ENCODE data around the gene TFPT. TPM values are rescaled to one million over a fixed set of nuclear protein-coding genes. Genes with fewer than 3 reads are reported as not detected.
A peak's percentile ranks its signal among the peaks of the same experiment; 100 is the strongest.

Gene TFPT
- total and polyA plus RNA-seq, 3 experiments from 2014 or later: 25.0 to 33.1 (median 32.9) TPM

DNA sequence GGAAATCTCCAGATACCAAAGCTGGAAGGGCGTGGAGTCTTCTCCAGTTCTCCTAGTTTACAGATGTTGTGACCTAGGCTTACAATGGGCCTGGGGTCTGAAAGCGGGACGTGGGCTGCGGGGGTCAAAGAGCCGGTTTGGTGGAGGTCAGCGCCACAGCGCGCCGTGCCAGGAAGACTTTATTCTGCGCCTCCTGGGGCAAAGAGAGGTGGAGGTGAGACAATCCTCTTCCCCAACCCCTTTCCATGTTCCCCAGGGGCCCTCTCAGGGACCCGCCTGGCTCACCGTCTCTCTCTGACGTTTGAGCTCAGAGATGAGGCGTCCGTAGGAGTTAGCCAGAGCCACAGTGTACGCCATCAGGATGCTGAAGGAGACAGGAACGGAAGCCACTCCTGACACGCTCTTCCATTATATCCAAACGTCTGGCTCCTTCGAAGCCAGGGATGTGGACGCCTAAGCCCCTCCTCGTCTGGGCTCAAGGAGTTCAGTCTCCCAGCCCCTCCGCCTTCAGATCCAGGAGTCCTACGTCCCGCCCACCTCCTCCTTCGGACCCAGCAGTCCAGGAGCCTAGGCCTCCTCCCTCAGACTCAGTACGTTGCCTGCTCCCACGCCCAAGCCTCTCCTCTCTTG, 44.8 kb upstream of the TFPT start:
- H3K9me3 Mint-ChIP-seq: no peaks in the 10 kb centered on the region
- H3K4me3 Mint-ChIP-seq: peak overlapping the region; percentile 89 to 100 (median 99)
- ChIA-PET POLR2A (interaction anchor here (0.6 to 3.6 kb wide), 6 partner anchors 23 to 50 kb away, joined by 4 to 54 read pairs (median 12); partner anchors contain the start of genes CNOT3, MBOAT7, PRPF31 and RPS9), CTCF (interaction anchor here (0.8 to 2.9 kb wide), 5 partner anchors 8 to 72 kb away, joined by 3 to 17 read pairs (median 3); partner anchors contain the start of genes CNOT3 and MBOAT7)
- peaks cover 4 to 7% of the 10 kb centered on the region in 2 donors for H3K27me3 Mint-ChIP-seq
- peaks cover 15% of the 10 kb centered on the region for H3K36me3 ChIP-seq (ENCODE audit: insufficient read depth, low read length)
- H3K27ac ChIP-seq (ENCODE audit: low read depth, low read length): peak overlapping the region; percentile 84
- peak overlapping the region; percentile 85 to 100 (median 99) for H3K27ac Mint-ChIP-seq
- no peaks in the 10 kb centered on the region for H3K9me3 ChIP-seq (ENCODE audit: low read length)
- DNase-seq: no peak
- peaks cover 52 to 74% (median 71%) of the 10 kb centered on the region in 3 donors for H3K4me1 Mint-ChIP-seq
- no peaks in the 10 kb centered on the region for H3K27me3 ChIP-seq (ENCODE audit: insufficient read depth, low read length, poor library complexity, severe bottlenecking)
- H3K36me3 Mint-ChIP-seq: peaks cover 0 to 44% (median 5%) of the 10 kb centered on the region in 3 donors
- H3K4me3 ChIP-seq (ENCODE audit: low read length): peak overlapping the region; percentile 93
- peaks cover 68% of the 10 kb centered on the region for H3K4me1 ChIP-seq (ENCODE audit: insufficient read depth, low read length)

- Histone ChIP-seq H3K4me1 (ENCODE audit: insufficient read depth, low read length) (peaks cover 75% of the 10 kb centered on the region), H3K36me3 (ENCODE audit: insufficient read depth, low read length) (peaks cover 20% of the 10 kb centered on the region), H3K27me3 (ENCODE audit: insufficient read depth, low read length, poor library complexity, severe bottlenecking) (no peaks in the 10 kb centered on the region), H3K27ac (ENCODE audit: low read depth, low read length) (peak within 1 kb of the TSS; percentile 85), H3K9me3 (ENCODE audit: low read length) (no peaks in the 10 kb centered on the region), H3K4me3 (ENCODE audit: low read length) (peak within 1 kb of the TSS; percentile 93)
- CTCF ChIA-PET: interaction anchor here (0.8 to 2.9 kb wide), 7 partner anchors 9 to 44 kb away, joined by 3 to 17 read pairs (median 3); partner anchors contain the start of genes CNOT3, MBOAT7, PRPF31 and TFPT
- H3K27me3 Mint-ChIP-seq: peaks cover 4 to 6% of the 10 kb centered on the region in 2 donors
- H3K4me1 Mint-ChIP-seq: peaks cover 57 to 76% (median 73%) of the 10 kb centered on the region in 3 donors
- peaks cover 5 to 51% (median 10%) of the 10 kb centered on the region in 3 donors for H3K36me3 Mint-ChIP-seq
- peak; percentile 96 to 100 (median 99) for DNase-seq
- H3K4me3 Mint-ChIP-seq: peak within 1 kb of the TSS; percentile 89 to 100 (median 99)
- H3K9me3 Mint-ChIP-seq: no peaks in the 10 kb centered on the region
- H3K27ac Mint-ChIP-seq: peak within 1 kb of the TSS; percentile 92 to 100 (median 99)
- POLR2A ChIA-PET: interaction anchor here (1.1 to 3.6 kb wide), 6 partner anchors 22 to 302 kb away, joined by 3 to 54 read pairs (median 11); partner anchors contain the start of genes CNOT3, MBOAT7, PRPF31 and RPS9
These were observed 44.1 kb upstream of the TFPT start, which contains the start of gene LENG1 for GRCh38 chr19:54159352-54160181. TSS of gene LENG1 (minus strand) at chr19:54159721. CDS start at chr19:54159695, 26 bp downstream.

- Histone ChIP-seq H3K36me3 (ENCODE audit: insufficient read depth, low read length) (peaks cover 27% of the 10 kb centered on the region), H3K27me3 (ENCODE audit: insufficient read depth, low read length, poor library complexity, severe bottlenecking) (no peaks in the 10 kb centered on the region), H3K27ac (ENCODE audit: low read depth, low read length) (peak overlapping the region; percentile 85), H3K4me3 (ENCODE audit: low read length) (peak overlapping the region; percentile 83), H3K4me1 (ENCODE audit: insufficient read depth, low read length) (peaks cover 75% of the 10 kb centered on the region), H3K9me3 (ENCODE audit: low read length) (no peaks in the 10 kb centered on the region)
- Mint-ChIP-seq H3K9me3 (no peaks in the 10 kb centered on the region), H3K4me3 (peak overlapping the region; percentile 89 to 100 (median 99)), H3K27me3 (peaks cover 4 to 6% of the 10 kb centered on the region in 2 donors), H3K4me1 (peaks cover 57 to 77% (median 74%) of the 10 kb centered on the region in 3 donors), H3K27ac (peak overlapping the region; percentile 92 to 100 (median 99)), H3K36me3 (peaks cover 9 to 58% (median 15%) of the 10 kb centered on the region in 3 donors)
- ChIA-PET POLR2A (interaction anchor here (1.1 to 3.6 kb wide), 6 partner anchors 22 to 303 kb away, joined by 3 to 54 read pairs (median 11); partner anchors contain the start of genes CNOT3, MBOAT7, PRPF31 and RPS9), CTCF (interaction anchor here (0.8 to 2.9 kb wide), 6 partner anchors 10 to 43 kb away, joined by 3 to 17 read pairs (median 4); partner anchors contain the start of genes CNOT3, MBOAT7, PRPF31 and TFPT)
- DNase-seq: no peak
These were observed 43.4 kb upstream of the TFPT start for GRCh38 chr19:54158812-54159351.

- no peak overlapping the region for H3K27ac ChIP-seq (ENCODE audit: low read depth, low read length)
- peak overlapping the region; percentile 17 to 81 (median 42) for H3K4me3 Mint-ChIP-seq
- no peaks in the 10 kb centered on the region for H3K9me3 ChIP-seq (ENCODE audit: low read length)
- peaks cover 0 to 3% of the 10 kb centered on the region in 2 donors for H3K27me3 Mint-ChIP-seq
- H3K27ac Mint-ChIP-seq: peak overlapping the region in 7 of 8 donors; percentile 25 to 75 (median 56)
- peaks cover 44% of the 10 kb centered on the region for H3K36me3 ChIP-seq (ENCODE audit: insufficient read depth, low read length)
- H3K9me3 Mint-ChIP-seq: no peaks in the 10 kb centered on the region
- peaks cover 69% of the 10 kb centered on the region for H3K4me1 ChIP-seq (ENCODE audit: insufficient read depth, low read length)
- no peak overlapping the region for H3K4me3 ChIP-seq (ENCODE audit: low read length)
- ChIA-PET CTCF (interaction anchor here (1.8 kb wide), 1 partner anchor 16 kb away, joined by 4 read pairs; the partner anchor contains the start of gene TMC4), POLR2A (no interaction called here)
- DNase-seq: no peak
- H3K4me1 Mint-ChIP-seq: peaks cover 51 to 66% (median 57%) of the 10 kb centered on the region in 3 donors
- no peaks in the 10 kb centered on the region for H3K27me3 ChIP-seq (ENCODE audit: insufficient read depth, low read length, poor library complexity, severe bottlenecking)
- H3K36me3 Mint-ChIP-seq: peaks cover 9 to 75% (median 15%) of the 10 kb centered on the region in 3 donors
These were observed 41.5 kb upstream of the TFPT start for GRCh38 chr19:54156953-54157352.

DNA sequence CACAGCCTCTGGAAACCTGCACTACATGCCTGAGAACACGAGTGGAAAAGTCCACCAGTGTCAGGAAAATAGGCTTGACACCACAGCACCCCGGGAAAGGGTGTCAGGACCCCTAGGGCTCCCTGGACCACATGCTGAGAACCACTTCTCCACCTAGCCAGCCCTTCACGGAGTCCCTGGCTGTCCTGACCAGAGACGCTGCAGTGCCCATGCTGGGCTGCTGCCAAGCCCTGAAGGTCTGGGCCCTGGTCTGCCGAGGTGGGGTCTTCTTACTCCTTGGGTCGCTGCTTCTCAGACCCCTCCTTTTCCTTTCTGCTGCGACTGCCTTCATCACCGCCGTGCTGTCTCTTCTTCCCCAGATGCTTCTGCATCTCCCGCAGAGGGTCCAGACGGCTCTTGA, 41.0 kb upstream of the TFPT start:
- Mint-ChIP-seq H3K9me3 (no peaks in the 10 kb centered on the region), H3K27me3 (peaks cover 0 to 1% of the 10 kb centered on the region in 2 donors), H3K4me1 (peaks cover 48 to 61% (median 54%) of the 10 kb centered on the region in 3 donors), H3K36me3 (peaks cover 9 to 80% (median 15%) of the 10 kb centered on the region in 3 donors), H3K27ac (peak overlapping the region in 3 of 8 donors; percentile 17 to 75 (median 38)), H3K4me3 (peak overlapping the region in 1 of 7 donors; percentile 65)
- POLR2A ChIA-PET: interaction anchor here (1.0 kb wide), 1 partner anchor 35 kb away, joined by 3 read pairs; the partner anchor contains the start of gene TSEN34
- no peak overlapping the region for H3K4me3 ChIP-seq (ENCODE audit: low read length)
- H3K9me3 ChIP-seq (ENCODE audit: low read length): no peaks in the 10 kb centered on the region
- H3K27ac ChIP-seq (ENCODE audit: low read depth, low read length): no peak overlapping the region
- peaks cover 49% of the 10 kb centered on the region for H3K36me3 ChIP-seq (ENCODE audit: insufficient read depth, low read length)
- CTCF ChIA-PET: no interaction called here
- H3K27me3 ChIP-seq (ENCODE audit: insufficient read depth, low read length, poor library complexity, severe bottlenecking): no peaks in the 10 kb centered on the region
- no peak for DNase-seq
- H3K4me1 ChIP-seq (ENCODE audit: insufficient read depth, low read length): peaks cover 65% of the 10 kb centered on the region

- Histone ChIP-seq H3K27ac (ENCODE audit: low read depth, low read length) (no peak overlapping the region), H3K27me3 (ENCODE audit: insufficient read depth, low read length, poor library complexity, severe bottlenecking) (no peaks in the 10 kb centered on the region), H3K9me3 (ENCODE audit: low read length) (no peaks in the 10 kb centered on the region), H3K4me1 (ENCODE audit: insufficient read depth, low read length) (peaks cover 60% of the 10 kb centered on the region), H3K4me3 (ENCODE audit: low read length) (no peak overlapping the region), H3K36me3 (ENCODE audit: insufficient read depth, low read length) (peaks cover 52% of the 10 kb centered on the region)
- DNase-seq: no peak
- peaks cover 9 to 87% (median 18%) of the 10 kb centered on the region in 3 donors for H3K36me3 Mint-ChIP-seq
- H3K27ac Mint-ChIP-seq: peak overlapping the region in 2 of 8 donors; percentile 29 to 75
- peaks cover 0 to 1% of the 10 kb centered on the region in 2 donors for H3K27me3 Mint-ChIP-seq
- H3K9me3 Mint-ChIP-seq: no peaks in the 10 kb centered on the region
- H3K4me3 Mint-ChIP-seq: no peak overlapping the region
- POLR2A ChIA-PET: interaction anchor here (0.6 to 1.0 kb wide), 3 partner anchors 19 to 38 kb away, joined by 3 to 6 read pairs (median 3); partner anchors contain the start of genes CNOT3 and TSEN34
- H3K4me1 Mint-ChIP-seq: peaks cover 46 to 57% (median 50%) of the 10 kb centered on the region in 3 donors
- CTCF ChIA-PET: no interaction called here
These were observed 40.2 kb upstream of the TFPT start for GRCh38 chr19:54155694-54156093.
